T-cell (primary cell): ENCODE data around the gene CPLANE1. TPM values are rescaled to one million over a fixed set of nuclear protein-coding genes. Genes with fewer than 3 reads are reported as not detected.

Source experiments
- ATAC-seq, 4 experiments: fragments of 200-7000 bp in 3 of 4; fragments of 150-1000 bp in 1 of 4; cut with Tn5 transposase; replicated peaks in 1 of 4; 1 replicate in 3 of 4; 2 replicates in 1 of 4; pipeline ENCODE4 v1.10.0; 2021; ENCODE audit warnings: moderate library complexity in 3 of 4, mild to moderate bottlenecking in 2 of 4, moderate number of reproducible peaks in 1 of 4
- CTCF ChIA-PET, 2 donors: fragments of 300-600 bp; sonication (Branson Sonifier 250); formaldehyde crosslinking; loops; one replicate each; lab custom pipeline; 2022; ENCODE audit warnings: antibody characterized with exemption in 2 of 2; lab: Charles Lee
- POLR2A ChIA-PET, 2 donors: fragments of 300-600 bp; sonication (Branson Sonifier 250); formaldehyde crosslinking; loops; one replicate each; lab custom pipeline; 2022; ENCODE audit warnings: antibody characterized with exemption in 2 of 2; lab: Charles Lee
- DNase-seq, 35 experiments: peaks; one replicate each; pipeline versions ENCODE4 v3.0.0 to v3.0.0-alpha.2; 2013 to 2023
- H3K27ac ChIP-seq: one replicate; pipeline ENCODE4 v1.5.1; 2013; ENCODE audit warnings: low read length
- H3K27me3 ChIP-seq, 2 experiments: replicated peaks in 1 of 2; 1 replicate in 1 of 2; 2 replicates in 1 of 2; pipeline versions ENCODE4 v1.6.1 to v1.7.0; 2013; ENCODE audit warnings: low read length in 1 of 2, mixed read lengths in 1 of 2; ENCODE audit not compliant: control insufficient read depth in 2 of 2, insufficient read depth in 2 of 2; ENCODE audit errors: extremely low read depth in 1 of 2
- H3K36me3 ChIP-seq, 2 donors: 1 replicate in 1 of 2; 2 replicates in 1 of 2; pipeline versions ENCODE4 v1.6.1 to v1.7.0; 2013; ENCODE audit warnings: low read length in 1 of 2; ENCODE audit not compliant: control insufficient read depth in 2 of 2, insufficient read depth in 1 of 2; ENCODE audit errors: extremely low read depth in 1 of 2
- H3K4me1 ChIP-seq, 2 experiments: 1 replicate in 1 of 2; 2 replicates in 1 of 2; pipeline versions ENCODE4 v1.6.1 to v1.7.0; 2013; ENCODE audit warnings: low read length in 2 of 2, mixed read lengths in 1 of 2; ENCODE audit not compliant: insufficient read depth in 2 of 2, control insufficient read depth in 1 of 2; ENCODE audit errors: extremely low read depth in 1 of 2
- H3K4me3 ChIP-seq, 2 donors: 1 replicate in 1 of 2; 2 replicates in 1 of 2; pipeline versions ENCODE4 v1.5.1 to v1.7.0; 2013; ENCODE audit warnings: mild to moderate bottlenecking in 2 of 2, low read length in 1 of 2, moderate library complexity in 1 of 2; ENCODE audit not compliant: control insufficient read depth in 1 of 2; ENCODE audit errors: extremely low read depth in 1 of 2
- H3K9me3 ChIP-seq: 2 replicates; pipeline ENCODE4 v1.7.0; 2013
- H3K27ac Mint-ChIP-seq, 2 donors: one replicate each; pipeline ENCODE4 v1.8.0; 2020 to 2021; ENCODE audit warnings: mild to moderate bottlenecking in 2 of 2, mixed read lengths in 2 of 2
- H3K27me3 Mint-ChIP-seq, 2 donors: one replicate each; pipeline ENCODE4 v1.8.0; 2021 to 2022; ENCODE audit warnings: mixed read lengths in 2 of 2
- H3K36me3 Mint-ChIP-seq: one replicate; pipeline ENCODE4 v1.8.0; 2021; ENCODE audit warnings: mixed read lengths
- H3K4me1 Mint-ChIP-seq, 3 donors: one replicate each; pipeline ENCODE4 v1.8.0; 2020 to 2022; ENCODE audit warnings: mixed read lengths in 3 of 3, mild to moderate bottlenecking in 1 of 3
- H3K4me3 Mint-ChIP-seq, 3 donors: one replicate each; pipeline ENCODE4 v1.8.0; 2020 to 2022; ENCODE audit warnings: mild to moderate bottlenecking in 3 of 3, mixed read lengths in 3 of 3, moderate library complexity in 3 of 3
- H3K9me3 Mint-ChIP-seq, 3 donors: one replicate each; pipeline ENCODE4 v1.8.0; 2020 to 2022; ENCODE audit warnings: mixed read lengths in 3 of 3
- WGBS: methylation state at CpG from one replicate; pipeline ENCODE4 v1.1.5; 2013; ENCODE audit warnings: missing lambda C conversion rate; ENCODE audit not compliant: insufficient coverage; 5-methylcytosine and 5-hydroxymethylcytosine counted together
- total RNA-seq, 35 experiments: library from RNA in 6 of 35; stranded (reverse) in 6 of 35; fragments of 120-200 nt in 1 of 35; gene quantifications; one replicate each; pipeline versions ENCODE4 v1.2.1 to v1.2.4 and lab custom pipeline; 2013 to 2026

Gene CPLANE1
- total RNA-seq, 5 donors from 2014 or later (not counting 1 experiment from before 2014, with no cell fraction given): 5.1 to 9.4 (median 7.7) TPM

- Mint-ChIP-seq H3K27ac (no peak overlapping the region), H3K4me3 (no peak overlapping the region), H3K9me3 (peaks cover 7 to 16% (median 9%) of the 10 kb centered on the region in 3 donors), H3K36me3 (peaks cover 45% of the 10 kb centered on the region), H3K4me1 (no peaks in the 10 kb centered on the region), H3K27me3 (no peaks in the 10 kb centered on the region)
- ChIA-PET CTCF (no interaction called here), POLR2A (no interaction called here)
- Histone ChIP-seq H3K27ac (no peak overlapping the region), H3K4me1 (no peaks in the 10 kb centered on the region), H3K4me3 (no peak overlapping the region), H3K27me3 (no peaks in the 10 kb centered on the region), H3K9me3 (no peaks in the 10 kb centered on the region), H3K36me3 (peaks cover 0 to 6% of the 10 kb centered on the region in 2 donors)
- ATAC-seq (no peak), DNase-seq (no peak)
- WGBS: no CpG with 5 or more reads among the region's 1 CpG
Measured at GRCh38 chr5:37132646-37133045, 116.5 kb downstream of the CPLANE1 start.

- ChIA-PET POLR2A (interaction anchor here in 1 of 2 donors (0.7 kb wide), 1 partner anchor 17 kb away, joined by 3 read pairs; no protein-coding TSS in a partner anchor), CTCF (no interaction called here)
- Mint-ChIP-seq H3K9me3 (no peaks in the 10 kb centered on the region), H3K27me3 (no peaks in the 10 kb centered on the region), H3K27ac (no peak overlapping the region), H3K36me3 (peaks cover 25% of the 10 kb centered on the region), H3K4me1 (no peaks in the 10 kb centered on the region), H3K4me3 (no peak overlapping the region)
- no peaks in the 10 kb centered on the region for H3K4me1 ChIP-seq
- H3K27me3 ChIP-seq: no peaks in the 10 kb centered on the region
- H3K4me3 ChIP-seq: no peak overlapping the region
- no peaks in the 10 kb centered on the region for H3K9me3 ChIP-seq
- no peak overlapping the region for H3K27ac ChIP-seq
- ATAC-seq (no peak), DNase-seq (no peak)
- no CpG with 5 or more reads among the region's 6 CpGs for WGBS
- peaks cover 0 to 7% of the 10 kb centered on the region in 2 donors for H3K36me3 ChIP-seq
Measured at GRCh38 chr5:37121465-37121864, 127.7 kb downstream of the CPLANE1 start.

GRCh38 chr5:37121027-37121426 is 128.1 kb downstream of the CPLANE1 start:
- DNase-seq: no peak
- Histone ChIP-seq H3K27me3 (no peaks in the 10 kb centered on the region), H3K27ac (no peak overlapping the region), H3K4me3 (no peak overlapping the region), H3K9me3 (no peaks in the 10 kb centered on the region), H3K36me3 (peaks cover 0 to 7% of the 10 kb centered on the region in 2 donors), H3K4me1 (no peaks in the 10 kb centered on the region)
- H3K27me3 Mint-ChIP-seq: no peaks in the 10 kb centered on the region
- no peak overlapping the region for H3K4me3 Mint-ChIP-seq
- WGBS: no CpG with 5 or more reads among the region's 1 CpG
- POLR2A ChIA-PET: no interaction called here
- H3K36me3 Mint-ChIP-seq: peaks cover 22% of the 10 kb centered on the region
- no peaks in the 10 kb centered on the region for H3K4me1 Mint-ChIP-seq
- ATAC-seq: no peak
- H3K9me3 Mint-ChIP-seq: no peaks in the 10 kb centered on the region
- CTCF ChIA-PET: interaction anchor here in 1 of 2 donors (0.5 kb wide), 1 partner anchor 15 kb away, joined by 3 read pairs; no protein-coding TSS in a partner anchor
- H3K27ac Mint-ChIP-seq: no peak overlapping the region

GRCh38 chr5:37120270-37120669 is 128.9 kb downstream of the CPLANE1 start:
- H3K4me1 Mint-ChIP-seq: no peaks in the 10 kb centered on the region
- ChIA-PET POLR2A (no interaction called here), CTCF (interaction anchor here (0.5 to 0.7 kb wide), 2 partner anchors 14 to 716 kb away, joined by 3 to 4 read pairs; no protein-coding TSS in a partner anchor)
- Histone ChIP-seq H3K27me3 (no peaks in the 10 kb centered on the region), H3K9me3 (no peaks in the 10 kb centered on the region), H3K4me1 (no peaks in the 10 kb centered on the region), H3K36me3 (peaks cover 0 to 7% of the 10 kb centered on the region in 2 donors), H3K4me3 (no peak overlapping the region), H3K27ac (no peak overlapping the region)
- H3K27me3 Mint-ChIP-seq: no peaks in the 10 kb centered on the region
- peak in 1 of 35 experiments; percentile 3 for DNase-seq
- H3K9me3 Mint-ChIP-seq: no peaks in the 10 kb centered on the region
- H3K4me3 Mint-ChIP-seq: no peak overlapping the region
- H3K27ac Mint-ChIP-seq: no peak overlapping the region
- H3K36me3 Mint-ChIP-seq: peaks cover 17% of the 10 kb centered on the region
- WGBS: 100% methylated on average over 3 of the region's 5 CpGs
- peak in 1 of 4 experiments; percentile 36 for ATAC-seq

- Histone ChIP-seq H3K36me3 (peaks cover 0 to 8% of the 10 kb centered on the region in 2 donors), H3K27me3 (no peaks in the 10 kb centered on the region), H3K27ac (no peak overlapping the region), H3K9me3 (no peaks in the 10 kb centered on the region), H3K4me3 (no peak overlapping the region), H3K4me1 (peaks cover 4 to 16% of the 10 kb centered on the region in 2 experiments)
- Mint-ChIP-seq H3K27ac (no peak overlapping the region), H3K36me3 (peaks cover 28% of the 10 kb centered on the region), H3K4me1 (peaks cover 21 to 24% (median 23%) of the 10 kb centered on the region in 3 donors), H3K27me3 (no peaks in the 10 kb centered on the region), H3K4me3 (no peak overlapping the region), H3K9me3 (peaks cover 0 to 4% (median 0%) of the 10 kb centered on the region in 3 donors)
- WGBS: 100% methylated on average over 2 of the region's 6 CpGs
- ChIA-PET POLR2A (no interaction called here), CTCF (no interaction called here)
- DNase-seq (no peak), ATAC-seq (no peak)
Measured at GRCh38 chr5:37116359-37116758, 132.8 kb downstream of the CPLANE1 start.

- Mint-ChIP-seq H3K27me3 (no peaks in the 10 kb centered on the region), H3K4me1 (peaks cover 40 to 46% (median 41%) of the 10 kb centered on the region in 3 donors), H3K36me3 (peaks cover 26% of the 10 kb centered on the region), H3K27ac (peak overlapping the region in 1 of 2 donors; percentile 34), H3K9me3 (peaks cover 0 to 4% (median 0%) of the 10 kb centered on the region in 3 donors), H3K4me3 (peak overlapping the region; percentile 16 to 58 (median 55))
- Histone ChIP-seq H3K27me3 (no peaks in the 10 kb centered on the region), H3K4me3 (no peak overlapping the region), H3K36me3 (peaks cover 0 to 4% of the 10 kb centered on the region in 2 donors), H3K27ac (no peak overlapping the region), H3K9me3 (no peaks in the 10 kb centered on the region), H3K4me1 (peaks cover 13 to 35% of the 10 kb centered on the region in 2 experiments)
- DNase-seq (peak in 1 of 35 experiments; percentile 4), ATAC-seq (peak in 2 of 4 experiments; percentile 29 to 46)
- CTCF ChIA-PET: no interaction called here
- POLR2A ChIA-PET: interaction anchor here in 1 of 2 donors (0.6 kb wide), 1 partner anchor 342 kb away, joined by 3 read pairs; no protein-coding TSS in a partner anchor
- 17% methylated on average over 1 of the region's 3 CpGs for WGBS
Measured at GRCh38 chr5:37112383-37112991, 136.7 kb downstream of the CPLANE1 start.
